CD14-positive monocyte (primary cell): ENCODE results near the gene RAB27B. TPM values are rescaled to one million over a fixed set of nuclear protein-coding genes. Genes with fewer than 3 reads are reported as not detected.

Experiments
- DNase-seq, 3 donors: peaks; one replicate each; pipeline ENCODE4 v3.0.0-alpha.2; 2011 to 2022
- H2AFZ ChIP-seq: 2 replicates; pipeline ENCODE4 v1.6.0; 2012; ENCODE audit warnings: mild to moderate bottlenecking, low read depth, low read length, inconsistent platforms; ENCODE audit not compliant: insufficient read depth, poor library complexity, severe bottlenecking
- H3K27ac ChIP-seq, 2 donors: 1 replicate in 1 of 2; 2 replicates in 1 of 2; pipeline ENCODE4 v1.5.1; 2012 to 2013; ENCODE audit warnings: low read length in 2 of 2, control low read depth in 1 of 2, inconsistent platforms in 1 of 2, low read depth in 1 of 2, mild to moderate bottlenecking in 1 of 2
- H3K27me3 ChIP-seq, 2 donors: one replicate each; pipeline versions ENCODE4 v1.6.0 to v1.6.1; 2011 to 2013; ENCODE audit warnings: low read length in 2 of 2; ENCODE audit not compliant: control insufficient read depth in 2 of 2, insufficient read depth in 2 of 2
- H3K36me3 ChIP-seq, 2 donors: replicated peaks in 1 of 2; 1 replicate in 1 of 2; 2 replicates in 1 of 2; pipeline versions ENCODE4 v1.5.1 to v1.6.1; 2012 to 2013; ENCODE audit warnings: low read length in 2 of 2, control low read depth in 1 of 2, inconsistent platforms in 1 of 2, mild to moderate bottlenecking in 1 of 2; ENCODE audit not compliant: insufficient read depth in 2 of 2, control insufficient read depth in 1 of 2
- H3K4me1 ChIP-seq, 2 donors: 1 replicate in 1 of 2; 2 replicates in 1 of 2; pipeline versions ENCODE4 v1.5.1 to v1.6.1; 2012 to 2013; ENCODE audit warnings: low read length in 2 of 2, control low read depth in 1 of 2, inconsistent platforms in 1 of 2, mild to moderate bottlenecking in 1 of 2, moderate library complexity in 1 of 2; ENCODE audit not compliant: insufficient read depth in 2 of 2, control insufficient read depth in 1 of 2
- H3K4me2 ChIP-seq: replicated peaks from 2 replicates; pipeline ENCODE3; 2012; ENCODE audit warnings: low read length, moderate library complexity, mild to moderate bottlenecking; ENCODE audit not compliant: poor library complexity, severe bottlenecking; ENCODE audit errors: extremely low read depth
- H3K4me3 ChIP-seq, 3 experiments: fragments of 200-600 bp in 1 of 3; sonication (generic) in 1 of 3; replicated peaks in 1 of 3; 1 replicate in 2 of 3; 2 replicates in 1 of 3; pipeline ENCODE4 v1.5.1; 2011 to 2013; ENCODE audit warnings: low read length in 3 of 3, mild to moderate bottlenecking in 3 of 3, control low read depth in 2 of 3, low read depth in 2 of 3, inconsistent platforms in 1 of 3, moderate library complexity in 1 of 3
- H3K79me2 ChIP-seq: 2 replicates; pipeline ENCODE4 v1.6.0; 2012; ENCODE audit warnings: mild to moderate bottlenecking, control low read depth, inconsistent platforms, low read length, moderate library complexity; ENCODE audit not compliant: insufficient read depth
- H3K9ac ChIP-seq: 2 replicates; pipeline ENCODE4 v1.6.0; 2017; ENCODE audit warnings: low read length, mild to moderate bottlenecking; ENCODE audit not compliant: insufficient read depth, poor library complexity, severe bottlenecking
- H3K9me3 ChIP-seq, 2 donors: replicated peaks in 1 of 2; 1 replicate in 1 of 2; 2 replicates in 1 of 2; pipeline versions ENCODE4 v1.5.1 to v1.6.1; 2012 to 2013; ENCODE audit warnings: low read length in 2 of 2, control low read depth in 1 of 2; ENCODE audit not compliant: control insufficient read depth in 1 of 2, insufficient read depth in 1 of 2
- H4K20me1 ChIP-seq: 2 replicates; pipeline ENCODE4 v1.6.0; 2012; ENCODE audit warnings: mild to moderate bottlenecking, low read length, control low read depth, moderate library complexity; ENCODE audit not compliant: insufficient read depth
- H3K27ac Mint-ChIP-seq, 7 donors: one replicate each; pipeline ENCODE4 v1.8.0; 2020; ENCODE audit warnings: mild to moderate bottlenecking in 7 of 7, mixed read lengths in 7 of 7, moderate library complexity in 6 of 7, inconsistent platforms in 2 of 7
- H3K27me3 Mint-ChIP-seq, 3 donors: one replicate each; pipeline ENCODE4 v1.8.0; 2021 to 2022; ENCODE audit warnings: low read depth in 3 of 3, mild to moderate bottlenecking in 3 of 3, mixed read lengths in 3 of 3, moderate library complexity in 3 of 3, inconsistent platforms in 1 of 3
- H3K36me3 Mint-ChIP-seq, 2 donors: one replicate each; pipeline ENCODE4 v1.8.0; 2020; ENCODE audit warnings: mixed read lengths in 2 of 2, inconsistent platforms in 1 of 2, mild to moderate bottlenecking in 1 of 2
- H3K4me1 Mint-ChIP-seq: one replicate; pipeline ENCODE4 v1.8.0; 2020; ENCODE audit warnings: mild to moderate bottlenecking, mixed read lengths
- H3K4me3 Mint-ChIP-seq, 2 donors: one replicate each; pipeline ENCODE4 v1.8.0; 2020; ENCODE audit warnings: mild to moderate bottlenecking in 2 of 2, mixed read lengths in 2 of 2, moderate library complexity in 1 of 2
- H3K9me3 Mint-ChIP-seq, 7 donors: one replicate each; pipeline ENCODE4 v1.8.0; 2020 to 2022; ENCODE audit warnings: mixed read lengths in 7 of 7, mild to moderate bottlenecking in 6 of 7, moderate library complexity in 6 of 7, inconsistent platforms in 2 of 7
- WGBS: methylation state at CpG from one replicate; pipeline ENCODE4 v1.1.5; 2013; ENCODE audit warnings: missing lambda C conversion rate; ENCODE audit not compliant: insufficient coverage; 5-methylcytosine and 5-hydroxymethylcytosine counted together
- intact Hi-C, 2 donors: fragments of 100-400 bp; cut with micrococcal nuclease; formaldehyde crosslinking; loops; one replicate each; pipeline versions ENCODE4 v1.15.0 to v1.15.1; 2023
- polyA plus RNA-seq, 3 donors: library from polyadenylated mRNA; depleted of rRNA in 1 of 3; unstranded in 2 of 3; stranded (reverse) in 1 of 3; fragments of 300-500 nt in 2 of 3; fragments of >200 nt in 1 of 3; fragmentation: Illumina TruSeq in 2 of 3; gene quantifications; 1 replicate in 2 of 3; 2 replicates in 1 of 3; pipeline ENCODE4 v1.2.3, GENCODE V29; 2012 to 2021
- TF ChIP-seq, protein P1 (sequence below): fragments of 200-600 bp; IDR thresholded peaks from one replicate; pipeline ENCODE4 v1.8.0; 2022; ENCODE audit warnings: antibody characterized with exemption, mild to moderate bottlenecking

RAB27B gene
- polyA plus RNA-seq, 3 donors, result 0.11 to 0.13 TPM; not detected in 1

DNA sequence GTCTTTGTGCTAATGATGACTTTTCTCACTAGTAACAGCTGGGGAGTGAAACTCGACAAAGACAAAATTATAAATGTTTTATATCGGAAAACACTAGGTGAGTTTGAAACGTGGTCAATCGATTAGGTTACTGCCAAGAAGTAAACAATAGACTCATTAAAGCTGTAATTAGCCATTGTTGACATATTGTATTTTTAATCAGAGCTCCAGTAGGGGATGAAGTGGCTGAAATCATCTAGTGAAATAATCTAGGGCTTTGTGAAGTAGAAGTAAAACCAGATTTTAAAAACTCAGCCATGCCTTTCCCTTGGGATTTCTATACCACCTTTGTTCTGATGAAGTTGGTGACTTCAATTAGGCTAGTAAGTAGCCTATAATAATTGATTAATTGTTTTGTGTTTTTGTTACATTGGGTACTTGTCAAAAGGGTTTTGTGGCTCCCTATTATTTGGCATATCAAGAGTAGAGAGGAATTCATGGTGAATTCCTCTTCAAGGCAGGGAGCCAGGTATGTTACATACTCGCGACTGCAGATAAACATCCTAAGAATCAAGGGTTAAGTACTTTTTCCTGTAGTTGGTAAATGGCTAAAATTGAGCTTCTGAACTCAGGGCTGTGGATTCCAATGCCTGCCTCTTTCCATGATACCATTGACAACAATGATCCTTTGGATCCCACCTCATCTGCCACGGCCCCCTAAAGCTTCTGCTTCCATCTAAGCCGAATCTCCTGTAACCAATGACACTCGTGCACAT is 31.6 kb downstream of the RAB27B start:
- TF ChIP-seq, protein P1, sequence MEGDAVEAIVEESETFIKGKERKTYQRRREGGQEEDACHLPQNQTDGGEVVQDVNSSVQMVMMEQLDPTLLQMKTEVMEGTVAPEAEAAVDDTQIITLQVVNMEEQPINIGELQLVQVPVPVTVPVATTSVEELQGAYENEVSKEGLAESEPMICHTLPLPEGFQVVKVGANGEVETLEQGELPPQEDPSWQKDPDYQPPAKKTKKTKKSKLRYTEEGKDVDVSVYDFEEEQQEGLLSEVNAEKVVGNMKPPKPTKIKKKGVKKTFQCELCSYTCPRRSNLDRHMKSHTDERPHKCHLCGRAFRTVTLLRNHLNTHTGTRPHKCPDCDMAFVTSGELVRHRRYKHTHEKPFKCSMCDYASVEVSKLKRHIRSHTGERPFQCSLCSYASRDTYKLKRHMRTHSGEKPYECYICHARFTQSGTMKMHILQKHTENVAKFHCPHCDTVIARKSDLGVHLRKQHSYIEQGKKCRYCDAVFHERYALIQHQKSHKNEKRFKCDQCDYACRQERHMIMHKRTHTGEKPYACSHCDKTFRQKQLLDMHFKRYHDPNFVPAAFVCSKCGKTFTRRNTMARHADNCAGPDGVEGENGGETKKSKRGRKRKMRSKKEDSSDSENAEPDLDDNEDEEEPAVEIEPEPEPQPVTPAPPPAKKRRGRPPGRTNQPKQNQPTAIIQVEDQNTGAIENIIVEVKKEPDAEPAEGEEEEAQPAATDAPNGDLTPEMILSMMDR, result no peak
- Histone ChIP-seq H3K27ac (no peak overlapping the region), H3K36me3 (no peaks in the 10 kb centered on the region), H3K79me2 (no peaks in the 10 kb centered on the region), H3K9me3 (no peaks in the 10 kb centered on the region), H3K9ac (no peak overlapping the region), H3K4me1 (no peaks in the 10 kb centered on the region), H3K4me3 (no peak overlapping the region), H3K4me2 (no peak overlapping the region), H2AFZ (no peak overlapping the region), H4K20me1 (no peaks in the 10 kb centered on the region), H3K27me3 (no peaks in the 10 kb centered on the region)
- intact Hi-C loops, result no loop called here
- Mint-ChIP-seq H3K9me3 (no peaks in the 10 kb centered on the region), H3K27ac (peak overlapping the region in 1 of 7 donors; percentile 4), H3K4me1 (peaks cover 5% of the 10 kb centered on the region), H3K36me3 (no peaks in the 10 kb centered on the region), H3K4me3 (no peak overlapping the region), H3K27me3 (peaks cover 0 to 1% (median 0%) of the 10 kb centered on the region in 3 donors)
- no peak for DNase-seq
- WGBS, result 92% methylated on average over 3 of the region's 9 CpGs

DNA sequence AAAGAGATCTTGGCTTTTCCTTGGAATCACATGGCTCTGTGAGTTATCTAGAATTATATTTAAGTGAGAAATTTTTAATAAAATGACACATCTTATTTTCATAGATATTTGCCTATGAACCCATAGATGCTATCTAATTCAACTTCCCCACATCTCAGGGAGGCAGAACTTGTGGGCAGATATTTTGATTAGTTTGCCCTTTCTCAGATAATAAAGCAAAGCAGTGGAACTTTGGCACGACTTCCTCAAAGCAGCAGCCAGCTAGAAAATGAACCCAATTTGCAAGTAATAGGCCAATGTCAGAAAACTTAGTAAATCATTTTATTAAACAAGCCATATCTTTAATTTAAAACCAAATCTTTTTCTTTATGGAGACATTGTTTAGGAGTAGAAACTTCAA is 32.7 kb downstream of the RAB27B start:
- TF ChIP-seq, protein P1, result no peak
- Mint-ChIP-seq H3K27ac (no peak overlapping the region), H3K27me3 (peaks cover 0 to 1% (median 0%) of the 10 kb centered on the region in 3 donors), H3K36me3 (no peaks in the 10 kb centered on the region), H3K4me1 (peaks cover 5% of the 10 kb centered on the region), H3K4me3 (no peak overlapping the region), H3K9me3 (no peaks in the 10 kb centered on the region)
- Histone ChIP-seq H4K20me1 (no peaks in the 10 kb centered on the region), H3K4me2 (no peak overlapping the region), H2AFZ (no peak overlapping the region), H3K9ac (no peak overlapping the region), H3K4me3 (no peak overlapping the region), H3K4me1 (no peaks in the 10 kb centered on the region), H3K27ac (no peak overlapping the region), H3K36me3 (no peaks in the 10 kb centered on the region), H3K27me3 (no peaks in the 10 kb centered on the region), H3K9me3 (no peaks in the 10 kb centered on the region), H3K79me2 (no peaks in the 10 kb centered on the region)
- intact Hi-C loops, result no loop called here
- DNase-seq, result no peak
- WGBS, result 0% methylated on average over 1 of the region's 1 CpG
